GM12875 (cell line): ENCODE results near the gene PILRA.
"Not testable (repeated sequence)": the region's sequence is repeated elsewhere in the genome, so short reads cannot be mapped to it uniquely, and the experiment has no call there.

Experiments used
- H3K4me3 ChIP-seq: one replicate; pipeline ENCODE4 v1.5.1; 2011; ENCODE audit warnings: low read depth, low read length, control low read depth
- CTCF ChIP-seq: IDR thresholded peaks from 2 replicates; pipeline ENCODE4 v1.5.1; 2011; ENCODE audit warnings: low read depth, mild to moderate bottlenecking, control low read depth, inconsistent platforms, low read length, moderate library complexity, borderline replicate concordance; ENCODE audit not compliant: insufficient read depth

PILRA gene

GRCh38 chr7:100345288-100345672, 28.0 kb upstream of the PILRA start:
- TF ChIP-seq CTCF = peak; percentile 43; the same call in 1 of the 2 replicates
- not testable (repeated sequence) for H3K4me3 ChIP-seq

- H3K4me3 ChIP-seq = no peak overlapping the region
- TF ChIP-seq CTCF = no peak
Observed at GRCh38 chr7:100346921-100347320, 26.4 kb upstream of the PILRA start.

- no peak for TF ChIP-seq CTCF
- H3K4me3 ChIP-seq = no peak overlapping the region
Observed at GRCh38 chr7:100348805-100349204, 24.5 kb upstream of the PILRA start.

- TF ChIP-seq CTCF = no peak
- H3K4me3 ChIP-seq = no peak overlapping the region
Observed at GRCh38 chr7:100349757-100350156, 23.5 kb upstream of the PILRA start.

GRCh38 chr7:100351657-100352058, 21.6 kb upstream of the PILRA start:
- no peak overlapping the region for H3K4me3 ChIP-seq

GRCh38 chr7:100352230-100352781, 21.0 kb upstream of the PILRA start:
- not testable (repeated sequence) for H3K4me3 ChIP-seq

More at GRCh38 chr7:100351657-100352058, 21.6 kb upstream of the PILRA start:
- no peak for TF ChIP-seq CTCF

GRCh38 chr7:100352984-100353684, 20.2 kb upstream of the PILRA start:
- TF ChIP-seq CTCF = no peak
- no peak overlapping the region for H3K4me3 ChIP-seq
